GM03348 (cell line): ENCODE measurements around the gene ZNF407.
"Not testable (repeated sequence)": the region's sequence is repeated elsewhere in the genome, so short reads cannot be mapped to it uniquely, and the experiment has no call there.

Experiments used
- DNase-seq: peaks from one replicate; pipeline ENCODE4 v3.0.0; 2012; ENCODE audit warnings: low spot score

ZNF407 gene

GRCh38 chr18:74971776-74972175, 374.1 kb downstream of the ZNF407 start:
- not testable (repeated sequence) for DNase-seq

- DNase-seq, result no peak
Measured at GRCh38 chr18:74972354-74972753, 374.7 kb downstream of the ZNF407 start.

GRCh38 chr18:74975001-74975400, 377.3 kb downstream of the ZNF407 start:
- no peak for DNase-seq

GRCh38 chr18:74976331-74976909, 378.8 kb downstream of the ZNF407 start:
- DNase-seq, result no peak

GRCh38 chr18:74977041-74977440, 379.4 kb downstream of the ZNF407 start:
- DNase-seq, result no peak

- DNase-seq, result no peak
Measured at GRCh38 chr18:74980669-74981068, 383.0 kb downstream of the ZNF407 start.

GRCh38 chr18:74981476-74981875, 383.8 kb downstream of the ZNF407 start:
- DNase-seq, result no peak

GRCh38 chr18:74982946-74983635, 385.4 kb downstream of the ZNF407 start:
- DNase-seq, result no peak

- DNase-seq, result no peak
Measured at GRCh38 chr18:74989134-74989533, 391.5 kb downstream of the ZNF407 start.

GRCh38 chr18:74990563-74991081, 393.0 kb downstream of the ZNF407 start:
- DNase-seq, result no peak

- DNase-seq, result peak; percentile 8
Measured at GRCh38 chr18:74994502-74995418, 397.1 kb downstream of the ZNF407 start.

GRCh38 chr18:74995419-74995736, 397.7 kb downstream of the ZNF407 start:
- no peak for DNase-seq

GRCh38 chr18:74996055-74996454, 398.4 kb downstream of the ZNF407 start:
- no peak for DNase-seq

- no peak for DNase-seq
Measured at GRCh38 chr18:74996996-74997395, 399.3 kb downstream of the ZNF407 start.

- DNase-seq, result no peak
Measured at GRCh38 chr18:75000920-75001319, 403.2 kb downstream of the ZNF407 start.

GRCh38 chr18:75003039-75003438, 405.4 kb downstream of the ZNF407 start:
- DNase-seq, result no peak

GRCh38 chr18:75003764-75004690, 406.4 kb downstream of the ZNF407 start:
- DNase-seq, result no peak

GRCh38 chr18:75005626-75006025, 408.0 kb downstream of the ZNF407 start:
- DNase-seq, result no peak

- no peak for DNase-seq
Measured at GRCh38 chr18:75008186-75008585, 410.5 kb downstream of the ZNF407 start.

GRCh38 chr18:75009296-75009695, 411.6 kb downstream of the ZNF407 start:
- no peak for DNase-seq

- no peak for DNase-seq
Measured at GRCh38 chr18:75009878-75010277, 412.2 kb downstream of the ZNF407 start.

- DNase-seq, result no peak
Measured at GRCh38 chr18:75010278-75010677, 412.6 kb downstream of the ZNF407 start.
